HG02678 (cell line): Measurements from ENCODE around the gene NSUN6.
"Not testable (repeated sequence)": the region's sequence is repeated elsewhere in the genome, so short reads cannot be mapped to it uniquely, and the experiment has no call there.

Source experiments
- ATAC-seq: cut with Tn5 transposase; IDR thresholded peaks from one replicate; pipeline ENCODE4 v1.9.1; 2021; ENCODE audit warnings: mild to moderate bottlenecking, moderate library complexity; ENCODE audit not compliant: unreplicated experiment

Gene NSUN6

DNA sequence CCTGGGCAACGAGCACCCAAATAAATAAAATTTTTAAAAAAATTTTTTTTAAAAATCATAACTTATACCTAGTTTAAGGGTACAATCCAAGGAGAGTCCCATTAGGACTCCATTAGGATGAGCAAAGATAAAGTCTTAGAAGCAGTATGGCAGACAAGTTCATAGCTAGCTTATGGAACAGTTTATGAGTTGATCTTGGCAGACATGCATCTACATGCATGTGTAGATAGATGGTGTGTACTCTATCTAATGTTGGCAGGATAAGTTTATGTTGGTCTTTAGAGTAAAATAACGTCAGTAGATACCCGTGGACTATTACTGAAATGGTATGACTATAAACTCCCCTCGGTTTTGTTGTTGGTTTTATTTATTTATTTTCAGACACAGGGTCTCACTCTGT is 40.2 kb downstream of the NSUN6 start:
- ATAC-seq: no peak

DNA sequence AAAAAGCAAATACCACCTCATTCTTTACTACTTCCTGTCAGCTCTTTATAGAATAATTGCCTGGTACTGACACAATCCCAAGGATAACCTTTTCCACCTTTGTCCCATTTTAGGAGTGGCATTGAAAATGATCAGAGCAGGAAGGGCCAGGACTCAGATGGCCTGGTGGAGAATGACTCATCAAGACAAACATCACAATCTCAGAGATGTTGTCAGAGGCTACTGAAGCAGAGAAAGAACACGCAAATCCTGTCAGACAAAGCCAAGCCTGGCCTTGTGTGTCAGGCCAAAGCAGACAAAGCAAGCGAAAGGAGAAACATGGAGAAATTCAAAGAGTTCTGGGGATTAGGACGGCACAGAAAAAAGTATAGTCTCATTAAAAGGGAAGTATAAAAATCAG is 40.9 kb downstream of the NSUN6 start:
- ATAC-seq: no peak

DNA sequence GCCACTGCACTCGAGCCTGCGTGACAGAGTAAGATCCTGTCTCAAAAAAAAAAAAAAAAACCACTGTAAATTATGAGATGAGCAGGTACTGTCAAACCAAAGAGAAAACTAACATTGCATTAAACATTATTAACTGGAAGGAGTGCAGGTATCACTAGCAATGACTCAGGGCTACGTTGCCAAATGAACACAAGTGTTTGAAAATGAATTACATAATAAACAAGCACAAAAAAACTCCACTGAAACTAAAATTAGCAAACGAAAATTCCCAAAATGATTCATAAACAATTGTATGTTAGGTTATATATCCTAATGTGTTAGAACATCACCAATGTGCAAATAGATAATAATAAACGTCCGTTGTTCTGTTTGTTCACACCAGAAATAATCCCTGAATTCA is 42.8 kb downstream of the NSUN6 start:
- ATAC-seq: no peak

DNA sequence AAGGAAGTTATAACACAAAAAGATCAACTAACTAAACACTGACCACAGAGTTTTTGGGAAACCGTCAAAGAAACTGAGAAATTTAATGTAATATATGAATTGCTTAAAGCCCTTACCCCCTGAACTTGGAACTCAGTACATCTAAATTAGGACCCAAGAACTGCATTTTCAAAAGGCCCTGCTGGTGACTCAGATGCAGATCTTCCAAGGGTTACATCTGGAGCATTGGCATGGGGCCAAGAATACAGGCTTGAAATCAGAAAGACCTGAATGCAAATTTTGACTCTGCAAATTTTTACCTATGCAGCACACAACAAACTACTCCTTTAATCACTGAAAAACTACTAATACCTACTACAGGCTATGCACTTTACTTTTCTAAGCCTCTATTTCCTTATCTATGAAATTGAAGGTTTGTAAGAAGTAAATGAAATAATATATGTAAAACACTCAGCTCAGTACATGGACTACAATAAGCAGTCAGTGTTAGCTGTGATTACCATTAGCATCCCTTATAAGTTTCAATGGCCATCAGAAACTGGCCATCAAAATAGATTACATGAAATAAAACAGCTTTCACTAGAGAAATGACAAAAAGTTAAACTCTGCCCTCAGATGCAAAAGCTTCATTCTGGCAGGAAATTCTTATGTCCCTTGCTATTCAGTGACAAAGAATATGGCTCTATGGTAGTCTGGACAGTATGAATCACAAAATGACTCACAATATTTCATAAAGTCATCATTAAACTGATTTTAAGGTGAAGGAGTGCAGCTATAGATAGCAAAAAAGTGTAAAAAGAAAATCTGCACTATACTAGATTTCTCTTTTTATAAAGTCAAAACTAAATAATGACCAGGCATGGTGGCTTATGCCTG is 43.6 kb downstream of the NSUN6 start:
- ATAC-seq: peak; percentile 62

DNA sequence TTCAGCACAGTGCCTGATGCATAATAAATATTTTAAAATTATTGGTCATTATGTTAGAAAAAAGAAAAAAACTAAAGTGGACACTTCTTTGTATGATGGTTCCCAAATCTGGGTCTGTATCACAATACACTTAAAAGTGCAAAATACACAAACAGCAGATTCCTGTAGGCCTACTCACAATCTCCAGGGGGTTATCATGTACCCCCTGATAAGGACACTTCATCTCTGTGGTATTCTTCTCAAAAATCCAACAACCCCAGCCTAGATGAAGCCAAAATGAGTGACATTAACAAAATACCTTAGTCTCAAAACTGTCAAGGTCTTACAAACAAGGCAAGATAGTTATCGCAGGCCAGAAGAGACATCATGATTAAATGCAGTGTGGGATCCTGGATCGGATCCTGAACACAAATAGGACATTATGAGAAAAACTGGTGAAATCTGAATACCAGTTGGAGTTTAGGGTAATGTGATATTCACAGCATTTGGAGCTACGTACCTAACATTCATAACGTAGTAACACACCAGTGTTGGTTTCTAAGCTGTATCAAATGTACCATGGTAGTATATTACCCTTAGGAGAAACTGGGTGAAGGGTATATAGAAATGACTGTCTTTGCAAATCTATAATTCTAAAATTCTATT is 45.2 kb downstream of the NSUN6 start:
- ATAC-seq: no peak

DNA sequence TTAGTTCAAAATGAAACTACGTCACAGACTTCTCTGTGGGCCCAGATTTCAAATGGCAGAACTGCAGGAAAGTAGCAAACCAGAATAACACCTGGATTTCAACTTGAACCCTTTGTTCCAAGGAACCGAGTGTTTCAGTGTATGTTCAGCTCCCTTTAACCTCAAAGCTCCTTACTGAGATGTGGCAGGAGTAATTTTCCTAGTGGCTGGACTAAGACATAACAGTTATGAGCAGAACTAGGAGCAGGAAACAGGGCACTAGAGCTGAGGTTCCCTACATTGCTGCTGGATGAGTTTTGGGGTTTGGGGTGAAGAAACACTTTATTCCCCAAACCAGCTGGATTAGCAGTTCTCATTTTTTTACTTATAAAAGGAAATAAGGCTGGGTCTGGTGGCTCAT is 50.1 kb downstream of the NSUN6 start:
- no peak for ATAC-seq

DNA sequence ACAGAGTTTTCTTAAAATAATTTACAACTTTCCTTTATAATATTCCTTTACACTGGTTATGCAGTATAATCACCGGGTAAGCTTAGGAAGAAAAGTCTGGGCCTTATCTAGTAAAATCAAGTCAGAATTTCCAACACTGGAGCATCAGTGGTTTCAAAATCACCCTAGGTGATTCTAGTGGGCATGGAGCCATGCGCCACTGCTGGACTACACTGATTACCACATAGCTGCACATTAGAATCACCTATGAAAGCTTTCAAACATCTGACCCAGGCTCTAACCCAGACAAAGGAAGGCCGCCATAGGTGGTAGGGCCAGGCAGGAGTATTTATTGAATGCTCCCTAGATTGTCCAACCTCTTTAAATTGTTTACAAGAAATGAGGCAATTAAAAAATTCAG is 52.0 kb downstream of the NSUN6 start:
- ATAC-seq: no peak

DNA sequence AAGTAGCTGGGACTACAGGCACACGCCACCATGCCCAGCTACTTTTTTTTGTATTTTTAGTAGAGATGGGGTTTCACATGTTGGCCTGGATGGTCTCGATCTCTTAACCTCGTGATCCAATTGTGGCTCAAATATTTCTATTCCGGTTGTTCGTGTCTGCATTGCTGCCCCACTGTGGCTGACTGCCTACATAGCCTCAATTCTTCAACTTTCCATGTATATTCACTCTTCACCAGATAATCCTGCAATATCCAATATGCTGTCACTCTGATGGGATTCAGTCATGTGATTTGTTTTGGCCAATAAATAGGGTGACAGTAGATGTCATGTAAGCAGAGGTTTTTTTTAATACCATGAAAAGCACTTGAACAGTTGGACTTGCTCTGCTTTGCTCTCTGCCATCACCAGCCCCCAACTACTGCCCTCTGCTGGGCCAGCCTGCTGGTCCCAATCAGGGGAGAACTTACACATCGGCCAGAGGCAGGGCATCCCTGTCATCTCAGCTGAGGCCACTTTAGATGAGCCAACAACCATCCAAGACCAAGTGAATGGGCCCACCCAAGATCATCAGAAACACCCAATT is 56.7 kb downstream of the NSUN6 start:
- no peak for ATAC-seq

DNA sequence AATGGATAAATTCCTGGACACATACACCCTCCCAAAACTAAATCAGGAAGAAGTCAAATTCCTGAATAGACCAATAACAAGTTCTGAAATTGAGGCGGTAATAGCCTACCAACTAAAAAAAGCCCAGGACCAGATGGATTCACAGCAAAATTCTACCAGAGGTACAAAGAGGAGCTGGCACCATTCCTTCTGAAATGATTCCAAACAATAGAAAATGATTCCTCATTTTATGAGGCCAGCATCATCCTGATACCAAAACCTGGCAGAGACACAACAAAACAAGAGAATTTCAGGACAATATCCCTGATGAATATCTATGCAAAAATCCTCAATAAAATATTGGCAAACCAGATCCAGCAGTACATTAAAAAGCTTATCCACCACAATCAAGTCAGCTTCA is 60.2 kb downstream of the NSUN6 start:
- not testable (repeated sequence) for ATAC-seq

DNA sequence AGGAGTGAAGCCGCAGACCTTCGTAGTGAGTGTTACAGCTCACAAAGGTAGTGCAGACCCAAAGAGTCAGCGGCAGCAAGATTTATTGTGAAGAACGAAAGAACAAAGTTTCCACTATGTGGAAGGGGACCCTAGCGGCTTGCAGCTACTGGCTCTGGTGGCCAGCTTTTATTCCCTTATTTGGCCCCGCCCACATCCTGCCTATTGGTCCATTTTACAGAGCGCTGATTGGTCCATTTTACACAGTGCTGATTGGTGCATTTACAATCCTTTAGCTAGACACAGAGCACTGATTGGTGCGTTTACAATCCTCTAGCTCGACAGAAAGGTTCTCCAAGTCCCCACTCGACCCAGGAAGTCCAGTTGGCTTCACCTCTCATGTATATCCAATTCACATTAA is 64.8 kb downstream of the NSUN6 start:
- not testable (repeated sequence) for ATAC-seq

DNA sequence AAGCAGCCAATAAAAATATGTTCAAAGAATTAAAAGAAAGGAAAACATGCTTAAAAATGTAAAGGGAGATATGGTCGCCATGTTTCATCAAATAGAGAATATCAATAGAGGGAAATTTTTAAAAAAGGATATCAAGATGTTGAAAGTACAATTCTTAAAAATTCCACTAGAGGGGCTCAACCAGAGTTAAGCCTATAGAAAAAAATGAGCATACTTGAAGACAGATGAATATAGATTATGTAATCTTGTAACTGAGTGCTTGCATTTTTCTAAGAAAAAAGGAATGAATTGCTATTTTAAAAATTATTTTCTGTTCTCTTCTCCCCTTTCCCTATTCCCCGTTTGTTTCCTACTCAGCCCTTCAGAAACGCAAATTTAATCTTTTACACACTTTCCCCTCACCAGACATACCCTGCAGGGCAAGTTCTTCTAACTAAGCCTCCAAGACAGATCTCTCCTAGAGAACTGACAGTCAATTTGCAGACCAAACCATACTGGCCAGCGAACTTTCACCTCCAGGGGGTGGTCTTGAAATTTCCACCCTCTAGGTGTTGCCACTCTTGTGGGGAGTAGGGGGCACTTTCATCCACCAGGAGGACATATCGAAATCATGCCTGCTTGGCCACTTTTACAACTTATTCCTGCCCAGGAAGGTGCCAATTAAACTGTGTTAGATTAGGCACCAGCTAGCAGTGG is 67.7 kb downstream of the NSUN6 start:
- no peak for ATAC-seq

DNA sequence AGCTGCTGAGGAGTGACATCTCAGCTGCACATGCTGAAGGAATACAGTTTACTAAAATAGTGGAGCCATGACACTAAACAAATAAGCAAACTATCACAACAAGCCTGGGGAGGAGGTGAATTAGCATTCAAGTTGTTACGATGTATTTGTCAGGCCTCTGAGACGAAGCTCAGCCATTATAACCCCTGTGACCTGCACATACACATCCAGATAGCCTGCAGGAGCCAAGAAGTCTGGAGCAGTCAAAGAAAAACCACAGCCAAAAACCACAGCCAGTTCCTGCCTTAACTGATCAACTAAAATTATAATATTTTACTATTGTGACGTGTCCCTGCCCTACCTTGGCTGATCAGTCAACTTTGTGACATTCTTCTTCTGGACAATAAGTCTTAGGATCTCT is 68.6 kb downstream of the NSUN6 start:
- ATAC-seq: peak; percentile 45

DNA sequence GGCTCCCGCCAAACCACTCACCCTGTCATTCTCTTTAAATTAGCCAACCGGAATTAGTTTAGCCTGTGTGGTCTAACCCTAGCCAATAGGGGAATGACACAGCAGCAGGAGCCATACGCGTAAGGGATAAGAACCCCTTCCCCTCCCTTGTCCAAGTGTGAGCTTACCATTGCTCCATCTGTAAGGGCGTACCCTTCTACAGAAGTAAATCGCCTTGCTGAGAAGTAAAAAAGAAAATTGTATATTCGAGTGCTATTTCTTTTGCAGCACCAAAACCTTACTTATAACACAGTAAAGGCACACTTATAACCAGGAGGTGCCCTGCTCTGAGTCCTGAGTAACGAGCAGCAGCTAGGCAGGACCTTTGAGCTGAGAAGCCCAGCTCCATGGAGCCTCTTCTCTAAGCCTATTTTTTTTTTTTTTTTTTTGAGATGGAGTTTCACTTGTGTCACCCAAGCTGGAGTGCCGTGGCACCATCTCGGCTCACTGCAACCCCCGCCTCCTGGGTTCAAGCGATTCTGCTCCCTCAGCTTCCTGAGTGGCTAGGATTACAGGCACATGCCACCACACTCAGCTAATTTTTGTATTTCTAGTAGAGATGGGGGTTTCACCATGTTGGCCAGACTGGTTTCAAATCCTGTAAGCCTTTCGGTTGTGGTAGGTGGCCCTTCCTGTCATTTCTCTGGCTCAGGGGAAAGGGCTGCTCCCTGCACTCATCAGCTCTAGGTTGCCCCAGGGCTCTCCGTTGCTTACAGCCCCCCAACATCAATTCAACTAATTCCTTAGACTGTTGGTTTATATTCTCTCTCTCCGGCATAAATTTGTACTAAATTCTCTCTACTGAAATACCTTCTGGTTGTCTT is 73.3 kb downstream of the NSUN6 start:
- ATAC-seq: no peak

DNA sequence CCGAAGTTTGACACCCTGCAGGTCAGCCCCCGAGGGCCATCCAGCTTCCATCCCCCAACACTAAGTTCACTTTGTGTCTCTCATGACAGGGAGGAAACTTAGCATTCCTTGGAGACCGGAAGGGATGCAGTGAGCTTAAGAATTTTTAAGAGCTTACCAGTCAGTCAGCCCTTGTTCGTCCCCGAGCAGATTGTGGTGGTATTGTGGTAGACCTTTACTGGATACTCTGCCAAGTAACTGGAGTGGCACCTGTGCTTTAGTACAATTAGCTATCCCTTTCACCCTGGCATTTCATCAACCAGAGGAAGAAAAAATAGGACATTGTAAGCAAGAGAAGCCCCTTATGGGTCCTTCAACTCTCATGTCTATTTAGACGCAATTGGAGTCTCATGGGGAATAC is 74.8 kb downstream of the NSUN6 start:
- ATAC-seq: no peak

DNA sequence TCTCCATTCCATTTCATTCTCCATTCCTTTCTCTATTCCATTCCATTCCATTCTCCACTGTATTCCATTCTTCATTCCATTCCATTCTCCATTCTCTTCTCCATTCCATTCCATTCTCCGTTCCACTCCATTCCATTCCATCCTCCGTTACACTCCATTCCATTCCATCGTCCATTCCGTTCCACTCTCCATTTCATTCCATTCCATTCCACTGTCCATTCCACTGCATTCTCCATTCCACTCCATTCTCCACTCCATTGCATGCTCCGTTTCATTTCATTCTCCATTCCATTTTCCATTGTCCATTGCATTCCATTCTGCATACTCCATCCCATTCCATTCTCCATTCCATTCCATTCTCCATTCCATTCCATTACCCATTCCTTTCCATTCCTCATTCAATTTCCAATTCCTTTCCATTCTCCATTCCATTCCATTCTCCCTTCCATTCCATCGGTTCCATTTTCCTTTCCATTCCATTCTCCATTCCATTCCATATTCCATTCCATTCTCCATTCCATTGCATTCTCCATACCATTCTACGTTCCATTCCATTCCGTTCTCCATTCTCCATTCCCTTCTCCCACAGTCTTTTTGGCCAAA is 78.3 kb downstream of the NSUN6 start:
- ATAC-seq: no peak

DNA sequence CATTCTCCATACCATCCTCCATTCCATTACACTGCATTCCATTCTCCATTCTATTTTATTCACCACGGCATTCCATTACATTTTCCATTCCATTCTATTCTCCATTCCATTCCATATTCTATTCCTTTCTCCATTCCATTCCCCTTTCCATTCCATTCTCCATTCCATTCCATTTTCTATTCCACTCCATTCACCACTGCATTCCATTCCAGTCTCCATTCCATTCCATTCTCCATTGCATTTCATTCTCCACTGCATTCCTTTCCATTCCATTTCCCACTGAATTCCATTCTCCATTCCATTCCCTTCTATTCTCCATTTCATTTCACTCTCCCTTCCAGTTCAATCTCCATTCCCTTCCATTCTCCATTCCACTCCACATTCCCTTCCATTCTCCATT is 79.6 kb downstream of the NSUN6 start:
- ATAC-seq: no peak

DNA sequence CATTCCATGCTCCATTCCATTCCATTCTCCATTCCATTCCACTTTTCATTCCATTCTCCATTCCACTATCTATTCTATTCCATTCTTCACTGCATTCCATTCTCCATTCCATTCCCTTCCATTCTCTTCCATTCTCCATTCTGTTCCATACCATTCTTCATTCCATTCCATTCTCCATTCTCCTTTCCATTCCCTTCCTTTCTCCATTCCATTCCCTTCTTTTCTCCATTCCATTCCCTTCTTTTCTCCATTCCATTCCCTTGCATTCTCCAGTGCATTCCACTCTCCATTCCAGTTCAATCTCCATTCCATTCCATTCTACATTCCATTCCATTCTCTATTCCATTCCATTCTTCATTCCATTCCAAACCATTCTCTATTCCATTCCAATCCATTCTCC is 80.3 kb downstream of the NSUN6 start:
- ATAC-seq: no peak

DNA sequence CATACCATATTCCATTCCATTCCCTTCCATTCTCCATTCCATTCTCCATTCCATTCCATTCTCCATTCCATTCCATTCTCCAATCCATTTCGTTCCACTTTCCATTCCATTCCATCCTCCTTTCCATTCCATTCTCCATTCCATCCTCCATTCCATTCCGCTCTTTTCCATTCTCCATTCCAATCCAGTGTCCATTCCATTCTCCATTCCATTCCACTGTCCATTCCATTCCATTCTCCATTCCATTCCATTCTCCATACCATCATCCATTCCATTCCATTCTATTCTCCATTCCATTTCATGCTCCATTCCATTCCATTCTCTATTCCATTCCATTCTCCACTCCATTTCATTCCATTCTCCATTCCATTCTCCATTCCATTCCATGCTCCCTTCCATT is 81.0 kb downstream of the NSUN6 start:
- ATAC-seq: not testable (repeated sequence)

DNA sequence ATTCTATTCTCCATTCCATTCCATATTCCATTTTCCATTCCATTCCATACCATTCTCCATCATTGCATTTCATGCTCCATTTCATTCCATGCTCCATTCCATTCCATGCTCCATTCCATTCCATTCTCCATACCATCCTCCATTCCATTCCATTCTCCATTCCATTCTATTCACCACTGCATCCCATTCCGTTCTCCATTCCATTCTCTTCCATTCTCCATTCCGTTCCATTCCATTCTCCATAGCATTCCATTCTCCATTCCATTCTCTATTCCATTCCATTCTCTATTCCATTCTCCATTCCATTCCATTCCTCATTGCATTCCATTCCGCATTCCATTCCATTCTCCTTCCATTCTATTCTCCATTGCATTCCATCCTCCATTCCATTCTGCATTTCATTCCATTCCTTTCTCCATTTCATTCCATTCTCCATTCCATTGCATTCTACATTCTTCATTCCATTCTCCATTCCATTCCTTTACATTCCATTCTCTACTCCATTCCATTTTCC is 84.0 kb downstream of the NSUN6 start:
- no peak for ATAC-seq

DNA sequence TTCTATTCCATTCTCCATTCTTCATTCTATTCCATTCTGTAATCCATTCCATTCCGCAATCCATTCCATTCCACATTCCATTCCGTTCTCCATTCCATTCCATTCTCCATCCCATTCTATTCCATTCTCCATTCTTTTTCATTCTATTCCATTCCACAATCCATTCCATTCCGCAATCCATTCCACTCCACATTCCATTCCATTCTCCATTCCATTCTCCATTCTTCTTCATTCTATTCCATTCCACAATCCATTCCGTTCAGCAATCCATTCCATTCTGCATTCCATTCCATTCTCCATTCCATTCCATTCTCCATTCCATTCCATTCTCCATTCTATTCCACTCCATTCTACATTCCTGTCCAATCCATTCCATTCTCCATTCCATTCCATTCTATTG is 85.2 kb downstream of the NSUN6 start:
- ATAC-seq: no peak
